Activated naive CD8-positive, alpha-beta T cell treated with anti-CD3 and anti-CD28 coated beads for 36 hours (primary cell): Measurements from ENCODE around the gene CBLL1. TPM values are rescaled to one million over a fixed set of nuclear protein-coding genes. Genes with fewer than 3 reads are reported as not detected.

Source experiments
- DNase-seq: peaks from one replicate; pipeline ENCODE4 v3.0.0; 2021
- H3K27ac Mint-ChIP-seq: one replicate; pipeline ENCODE4 v1.8.0; 2022; ENCODE audit warnings: mild to moderate bottlenecking, moderate library complexity, mixed read lengths
- H3K27me3 Mint-ChIP-seq: one replicate; pipeline ENCODE4 v1.8.0; 2022; ENCODE audit warnings: mild to moderate bottlenecking, mixed read lengths
- H3K36me3 Mint-ChIP-seq: one replicate; pipeline ENCODE4 v1.8.0; 2021; ENCODE audit warnings: mild to moderate bottlenecking, mixed read lengths
- H3K4me1 Mint-ChIP-seq: one replicate; pipeline ENCODE4 v1.8.0; 2021; ENCODE audit warnings: mixed read lengths
- H3K4me3 Mint-ChIP-seq: one replicate; pipeline ENCODE4 v1.8.0; 2022; ENCODE audit warnings: mild to moderate bottlenecking, moderate library complexity, mixed read lengths
- H3K9me3 Mint-ChIP-seq: one replicate; pipeline ENCODE4 v1.8.0; 2022; ENCODE audit warnings: mixed read lengths
- total RNA-seq, 2 experiments: library from RNA; stranded (reverse); gene quantifications; one replicate each; pipeline ENCODE4 v1.2.3, GENCODE V29; 2021

Gene CBLL1
- total RNA-seq: 10 to 100 TPM; 43.3 to 44.2 TPM

- H3K4me1 Mint-ChIP-seq: peaks cover 33% of the 10 kb centered on the region
- H3K9me3 Mint-ChIP-seq: no peaks in the 10 kb centered on the region
- H3K36me3 Mint-ChIP-seq: peaks cover 15% of the 10 kb centered on the region
- DNase-seq: peak; percentile 98
- H3K4me3 Mint-ChIP-seq: peak within 1 kb of the TSS; percentile 91
- H3K27me3 Mint-ChIP-seq: no peaks in the 10 kb centered on the region
- H3K27ac Mint-ChIP-seq: peak within 1 kb of the TSS; percentile 97
Observed at GRCh38 chr7:107743567-107744344, at the start of gene CBLL1. Gene CBLL1 (plus strand): TSS chr7:107744142. CDS start chr7:107744164, 22 bp downstream.

- no peak overlapping the region for H3K4me3 Mint-ChIP-seq
- H3K36me3 Mint-ChIP-seq: no peaks in the 10 kb centered on the region
- H3K27ac Mint-ChIP-seq: no peak overlapping the region
- peaks cover 8% of the 10 kb centered on the region for H3K27me3 Mint-ChIP-seq
- peaks cover 7% of the 10 kb centered on the region for H3K4me1 Mint-ChIP-seq
- DNase-seq: no peak
- no peaks in the 10 kb centered on the region for H3K9me3 Mint-ChIP-seq
Observed at GRCh38 chr7:107694386-107694785, 49.6 kb upstream of the CBLL1 start.

GRCh38 chr7:107696330-107696946 is 47.5 kb upstream of the CBLL1 start:
- Mint-ChIP-seq H3K27me3 (peaks cover 7% of the 10 kb centered on the region), H3K9me3 (no peaks in the 10 kb centered on the region), H3K27ac (no peak overlapping the region), H3K36me3 (no peaks in the 10 kb centered on the region), H3K4me3 (no peak overlapping the region), H3K4me1 (peaks cover 7% of the 10 kb centered on the region)
- no peak for DNase-seq

- no peak for DNase-seq
- no peak overlapping the region for H3K27ac Mint-ChIP-seq
- peaks cover 7% of the 10 kb centered on the region for H3K27me3 Mint-ChIP-seq
- H3K9me3 Mint-ChIP-seq: no peaks in the 10 kb centered on the region
- H3K36me3 Mint-ChIP-seq: no peaks in the 10 kb centered on the region
- peaks cover 7% of the 10 kb centered on the region for H3K4me1 Mint-ChIP-seq
- no peak overlapping the region for H3K4me3 Mint-ChIP-seq
Observed at GRCh38 chr7:107697321-107698049, 46.5 kb upstream of the CBLL1 start.

- no peaks in the 10 kb centered on the region for H3K9me3 Mint-ChIP-seq
- H3K27ac Mint-ChIP-seq: no peak overlapping the region
- no peak overlapping the region for H3K4me3 Mint-ChIP-seq
- H3K27me3 Mint-ChIP-seq: peaks cover 4% of the 10 kb centered on the region
- DNase-seq: no peak
- peaks cover 9% of the 10 kb centered on the region for H3K4me1 Mint-ChIP-seq
- H3K36me3 Mint-ChIP-seq: no peaks in the 10 kb centered on the region
Observed at GRCh38 chr7:107700570-107700969, 43.4 kb upstream of the CBLL1 start.

- H3K9me3 Mint-ChIP-seq: no peaks in the 10 kb centered on the region
- peaks cover 4% of the 10 kb centered on the region for H3K27me3 Mint-ChIP-seq
- H3K36me3 Mint-ChIP-seq: no peaks in the 10 kb centered on the region
- no peak overlapping the region for H3K27ac Mint-ChIP-seq
- no peak for DNase-seq
- peaks cover 9% of the 10 kb centered on the region for H3K4me1 Mint-ChIP-seq
- no peak overlapping the region for H3K4me3 Mint-ChIP-seq
Observed at GRCh38 chr7:107701191-107701590, 42.8 kb upstream of the CBLL1 start.

- Mint-ChIP-seq H3K27ac (no peak overlapping the region), H3K36me3 (no peaks in the 10 kb centered on the region), H3K9me3 (no peaks in the 10 kb centered on the region), H3K4me3 (no peak overlapping the region), H3K4me1 (peaks cover 2% of the 10 kb centered on the region), H3K27me3 (peaks cover 4% of the 10 kb centered on the region)
- no peak for DNase-seq
Observed at GRCh38 chr7:107703219-107703618, 40.7 kb upstream of the CBLL1 start.

GRCh38 chr7:107703872-107704271 is 40.1 kb upstream of the CBLL1 start:
- H3K4me3 Mint-ChIP-seq: no peak overlapping the region
- H3K4me1 Mint-ChIP-seq: peaks cover 2% of the 10 kb centered on the region
- H3K27me3 Mint-ChIP-seq: peaks cover 4% of the 10 kb centered on the region
- DNase-seq: no peak
- H3K36me3 Mint-ChIP-seq: no peaks in the 10 kb centered on the region
- H3K9me3 Mint-ChIP-seq: no peaks in the 10 kb centered on the region
- H3K27ac Mint-ChIP-seq: no peak overlapping the region

- Mint-ChIP-seq H3K4me1 (no peaks in the 10 kb centered on the region), H3K27ac (no peak overlapping the region), H3K36me3 (no peaks in the 10 kb centered on the region), H3K9me3 (no peaks in the 10 kb centered on the region), H3K4me3 (no peak overlapping the region), H3K27me3 (no peaks in the 10 kb centered on the region)
- DNase-seq: no peak
Observed at GRCh38 chr7:107708956-107709355, 35.0 kb upstream of the CBLL1 start.

GRCh38 chr7:107711301-107711700 is 32.6 kb upstream of the CBLL1 start:
- Mint-ChIP-seq H3K9me3 (no peaks in the 10 kb centered on the region), H3K27ac (no peak overlapping the region), H3K27me3 (no peaks in the 10 kb centered on the region), H3K4me3 (no peak overlapping the region), H3K36me3 (no peaks in the 10 kb centered on the region), H3K4me1 (no peaks in the 10 kb centered on the region)
- no peak for DNase-seq

- Mint-ChIP-seq H3K9me3 (no peaks in the 10 kb centered on the region), H3K27ac (no peak overlapping the region), H3K4me1 (no peaks in the 10 kb centered on the region), H3K4me3 (no peak overlapping the region), H3K27me3 (no peaks in the 10 kb centered on the region), H3K36me3 (no peaks in the 10 kb centered on the region)
- DNase-seq: no peak
Observed at GRCh38 chr7:107712025-107712424, 31.9 kb upstream of the CBLL1 start.

- Mint-ChIP-seq H3K27ac (no peak overlapping the region), H3K9me3 (no peaks in the 10 kb centered on the region), H3K27me3 (no peaks in the 10 kb centered on the region), H3K36me3 (no peaks in the 10 kb centered on the region), H3K4me3 (no peak overlapping the region), H3K4me1 (no peaks in the 10 kb centered on the region)
- DNase-seq: no peak
Observed at GRCh38 chr7:107712896-107713295, 31.0 kb upstream of the CBLL1 start.

- H3K27ac Mint-ChIP-seq: no peak overlapping the region
- H3K4me3 Mint-ChIP-seq: no peak overlapping the region
- H3K36me3 Mint-ChIP-seq: no peaks in the 10 kb centered on the region
- H3K4me1 Mint-ChIP-seq: no peaks in the 10 kb centered on the region
- DNase-seq: no peak
- no peaks in the 10 kb centered on the region for H3K9me3 Mint-ChIP-seq
- H3K27me3 Mint-ChIP-seq: no peaks in the 10 kb centered on the region
Observed at GRCh38 chr7:107715531-107715930, 28.4 kb upstream of the CBLL1 start.

- H3K27ac Mint-ChIP-seq: no peak overlapping the region
- no peak for DNase-seq
- no peak overlapping the region for H3K4me3 Mint-ChIP-seq
- H3K4me1 Mint-ChIP-seq: no peaks in the 10 kb centered on the region
- H3K9me3 Mint-ChIP-seq: no peaks in the 10 kb centered on the region
- H3K36me3 Mint-ChIP-seq: no peaks in the 10 kb centered on the region
- H3K27me3 Mint-ChIP-seq: no peaks in the 10 kb centered on the region
Observed at GRCh38 chr7:107718456-107719193, 25.3 kb upstream of the CBLL1 start.

GRCh38 chr7:107721286-107721685 is 22.7 kb upstream of the CBLL1 start:
- Mint-ChIP-seq H3K4me1 (no peaks in the 10 kb centered on the region), H3K27me3 (no peaks in the 10 kb centered on the region), H3K9me3 (no peaks in the 10 kb centered on the region), H3K27ac (no peak overlapping the region), H3K36me3 (no peaks in the 10 kb centered on the region), H3K4me3 (no peak overlapping the region)
- DNase-seq: no peak
